HG02610 (cell line): ENCODE results near the gene RHCG.

Experiments
- ATAC-seq: cut with Tn5 transposase; IDR thresholded peaks from one replicate; pipeline ENCODE4 v1.9.1; 2021; ENCODE audit warnings: mild to moderate bottlenecking, moderate library complexity; ENCODE audit not compliant: unreplicated experiment

RHCG gene

GRCh38 chr15:89446255-89446891 lies 50.0 kb downstream of the RHCG start:
- no peak for ATAC-seq

GRCh38 chr15:89445518-89445917 lies 50.9 kb downstream of the RHCG start:
- no peak for ATAC-seq

GRCh38 chr15:89444241-89445225 lies 51.9 kb downstream of the RHCG start:
- ATAC-seq: no peak

- ATAC-seq: no peak
These were observed 52.8 kb downstream of the RHCG start for GRCh38 chr15:89443581-89443980.

GRCh38 chr15:89442671-89443307 lies 53.6 kb downstream of the RHCG start:
- no peak for ATAC-seq

GRCh38 chr15:89442155-89442554 lies 54.2 kb downstream of the RHCG start:
- no peak for ATAC-seq

DNA sequence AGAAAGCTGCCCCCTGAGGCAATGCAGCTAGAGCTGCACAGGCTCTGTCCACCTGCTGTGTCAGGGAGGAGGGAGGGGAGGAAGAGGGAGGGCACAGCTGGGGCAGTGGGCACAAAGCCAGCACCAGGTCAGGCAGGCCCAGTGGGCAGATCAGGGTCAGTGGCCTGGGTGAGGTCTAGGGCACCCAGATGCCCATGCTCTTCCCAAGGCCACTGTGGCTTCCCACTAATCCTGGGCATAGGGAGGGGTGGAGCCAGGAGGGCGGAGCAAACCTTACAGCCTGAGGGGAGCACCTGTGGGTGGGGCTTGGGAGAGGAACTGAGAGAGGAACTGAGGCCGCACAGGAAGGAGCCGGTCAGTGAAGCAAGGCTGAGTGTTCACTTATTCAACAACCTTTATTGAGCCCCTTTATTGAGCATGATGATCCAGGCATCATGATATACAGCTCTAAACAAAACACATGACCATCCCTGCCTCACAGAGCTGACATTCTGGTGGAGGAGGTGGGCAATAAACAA lies 55.0 kb downstream of the RHCG start:
- peak; percentile 94 for ATAC-seq

DNA sequence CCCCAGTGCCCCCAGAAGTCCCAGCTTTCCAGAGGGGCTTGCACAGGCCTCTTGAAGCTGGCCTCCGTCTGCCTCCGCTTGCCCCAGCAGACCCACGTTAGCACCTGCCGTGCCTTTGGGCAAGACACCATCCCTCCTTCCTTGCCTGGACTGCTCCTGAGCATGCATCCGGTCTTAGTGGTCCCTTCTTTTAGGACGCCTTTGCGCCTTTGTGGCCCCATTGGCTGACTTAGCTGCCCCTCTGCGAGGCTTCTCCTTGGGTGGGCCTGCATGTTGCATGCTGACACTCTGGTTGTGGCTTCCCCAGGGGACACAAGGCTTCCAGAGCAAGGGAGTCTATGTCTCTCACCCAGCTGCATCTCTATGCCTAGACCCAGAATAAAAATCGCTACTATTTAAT lies 56.6 kb downstream of the RHCG start:
- no peak for ATAC-seq

DNA sequence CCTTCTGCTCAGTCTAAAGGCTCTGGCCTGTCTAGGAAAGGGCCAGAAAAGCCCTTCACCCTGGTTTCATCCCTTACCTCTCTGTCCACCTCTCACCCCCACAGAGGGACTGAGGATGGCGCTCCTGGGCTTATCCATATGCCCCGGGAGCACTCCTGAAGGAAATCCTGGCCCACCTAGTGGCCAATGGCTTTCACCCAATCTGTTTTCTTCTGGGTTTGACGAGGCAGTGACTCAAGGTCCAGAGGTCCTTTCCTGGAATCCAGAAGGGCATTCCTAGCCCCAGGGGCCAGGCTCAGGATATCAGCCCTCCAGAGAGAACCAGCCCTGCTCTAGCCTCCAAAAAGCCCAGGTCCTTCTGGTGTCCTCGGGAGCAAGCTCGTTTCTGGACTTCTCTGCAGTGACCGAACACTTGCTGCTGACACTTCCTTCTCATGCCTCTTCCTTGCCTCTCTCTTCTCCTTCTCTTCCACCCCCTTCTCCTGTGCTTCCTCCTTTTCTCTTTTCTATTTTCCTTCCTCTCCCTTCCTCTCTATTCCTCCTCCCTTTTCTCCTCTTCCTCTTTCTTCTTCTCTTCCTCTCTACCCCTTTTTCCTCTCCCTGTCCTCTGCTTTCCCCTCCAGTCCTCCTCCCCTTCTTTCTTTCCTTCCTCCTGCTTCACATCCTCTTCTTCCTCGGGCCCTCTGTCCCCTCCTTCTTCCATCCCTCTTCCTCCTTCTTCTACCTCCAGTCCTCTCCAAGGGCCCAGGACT lies 59.6 kb downstream of the RHCG start:
- ATAC-seq: no peak

DNA sequence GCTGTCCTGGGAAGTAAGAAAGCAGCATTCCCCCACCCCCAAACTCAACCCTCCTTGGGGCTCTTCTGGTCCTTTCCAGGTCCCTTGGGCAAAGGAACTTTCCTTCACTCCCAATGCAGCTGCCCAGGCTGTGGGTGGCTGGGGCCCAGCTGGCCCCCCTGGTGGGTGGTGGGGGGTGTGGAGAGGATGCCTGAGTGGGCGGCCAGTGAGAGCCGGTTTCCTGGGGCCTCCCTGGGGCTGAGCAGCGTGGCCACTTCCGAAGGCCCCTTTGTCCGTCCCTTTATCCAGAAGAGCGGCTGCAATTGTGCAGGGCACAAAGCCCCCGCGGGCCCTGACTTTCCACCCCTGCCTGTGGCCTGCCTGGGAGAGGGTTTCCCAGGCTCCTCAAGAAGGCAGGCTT lies 61.0 kb downstream of the RHCG start:
- ATAC-seq: no peak

GRCh38 chr15:89433686-89434085 lies 62.7 kb downstream of the RHCG start:
- ATAC-seq: no peak

- peak; percentile 68 for ATAC-seq
These were observed 65.6 kb downstream of the RHCG start for GRCh38 chr15:89430530-89431341.

DNA sequence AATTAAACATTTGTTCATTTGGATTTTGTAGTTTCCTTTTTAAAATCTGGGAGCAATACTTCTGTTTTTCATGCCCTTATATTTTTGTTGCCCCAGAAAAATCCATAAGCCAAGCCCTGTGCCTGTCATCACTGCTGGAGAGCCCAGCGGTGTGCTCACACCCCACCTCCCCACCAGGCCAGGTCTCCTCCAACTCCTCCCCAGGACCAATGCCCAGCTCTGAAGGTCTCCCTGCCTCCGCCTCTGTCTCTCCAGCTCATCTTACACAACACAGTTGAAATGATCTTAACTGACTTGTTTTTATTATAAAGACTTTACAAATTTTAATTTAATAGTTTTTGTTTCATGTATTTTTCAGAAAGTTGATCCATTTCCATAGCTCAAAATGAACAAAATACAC lies 66.4 kb downstream of the RHCG start:
- ATAC-seq: no peak

- ATAC-seq: no peak
These were observed 67.4 kb downstream of the RHCG start for GRCh38 chr15:89429023-89429422.

DNA sequence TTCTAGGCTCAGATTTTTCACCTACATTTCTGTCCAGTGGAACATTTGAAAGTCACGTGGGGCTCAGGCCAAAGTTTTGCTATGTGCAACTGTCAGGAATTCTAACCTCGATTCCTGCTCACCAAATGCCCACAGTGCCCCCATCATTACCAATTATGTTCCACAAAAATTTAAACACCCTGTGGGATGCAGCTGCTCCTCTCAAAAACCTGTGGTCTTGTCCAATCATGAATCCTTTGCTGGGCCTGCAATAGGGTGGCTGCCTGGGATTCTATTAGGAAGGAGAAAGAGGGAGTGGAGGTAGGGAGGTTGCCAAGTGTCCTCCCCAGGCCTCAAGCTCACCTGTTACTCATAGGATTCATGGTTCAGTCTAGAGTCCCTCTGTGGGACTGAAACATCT lies 68.1 kb downstream of the RHCG start:
- no peak for ATAC-seq

GRCh38 chr15:89426500-89426899 lies 69.9 kb downstream of the RHCG start:
- no peak for ATAC-seq

DNA sequence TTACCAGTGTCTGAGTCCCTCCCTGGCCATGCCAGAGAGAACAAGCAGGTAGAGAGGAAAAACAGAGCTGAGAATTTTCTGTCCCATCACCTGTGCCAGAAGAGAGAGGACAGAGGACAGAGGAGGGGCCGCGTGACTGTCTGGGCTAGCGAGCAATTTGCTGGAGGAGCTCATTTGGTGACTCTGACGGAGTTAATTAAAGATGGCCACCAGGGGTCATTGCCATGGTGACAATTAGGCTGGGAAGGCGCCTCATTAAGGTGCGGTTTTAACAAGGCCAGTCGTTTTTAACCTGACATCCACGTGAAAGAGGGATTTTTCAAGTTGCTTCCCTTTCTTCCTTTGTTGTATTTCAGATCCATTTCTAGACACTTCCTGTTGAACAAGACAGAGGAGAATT lies 72.4 kb downstream of the RHCG start:
- no peak for ATAC-seq
